GM21423 (cell line): ENCODE measurements around the gene EHMT1.

Experiments used
- ATAC-seq: cut with Tn5 transposase; IDR thresholded peaks from one replicate; pipeline ENCODE4 v1.9.1; 2021; ENCODE audit warnings: mild to moderate bottlenecking, moderate library complexity; ENCODE audit not compliant: unreplicated experiment

The EHMT1 gene

GRCh38 chr9:137643921-137644320, 25.1 kb downstream of the EHMT1 start:
- no peak for ATAC-seq

GRCh38 chr9:137645211-137645610, 26.4 kb downstream of the EHMT1 start:
- ATAC-seq: no peak

DNA sequence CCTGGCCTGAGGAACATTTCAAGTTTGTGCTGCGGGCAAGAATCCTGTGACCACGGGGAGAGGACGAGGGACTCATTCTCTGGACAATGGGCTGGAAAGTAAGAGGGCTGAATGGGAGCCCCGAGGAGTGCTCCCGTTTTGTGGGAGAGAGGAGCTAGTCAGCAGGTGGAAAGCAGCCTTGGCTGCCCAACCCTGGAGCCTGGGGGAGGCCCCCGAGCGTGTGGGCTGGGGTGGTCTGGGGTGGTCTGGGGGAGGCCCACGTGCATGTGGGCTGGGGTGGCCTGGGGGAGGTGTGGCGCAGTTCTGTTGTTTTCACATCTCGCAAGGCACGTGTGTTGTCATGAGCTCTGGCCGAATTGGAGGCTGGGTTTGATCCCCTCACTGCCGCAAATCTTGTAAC, 27.5 kb downstream of the EHMT1 start:
- ATAC-seq: no peak

DNA sequence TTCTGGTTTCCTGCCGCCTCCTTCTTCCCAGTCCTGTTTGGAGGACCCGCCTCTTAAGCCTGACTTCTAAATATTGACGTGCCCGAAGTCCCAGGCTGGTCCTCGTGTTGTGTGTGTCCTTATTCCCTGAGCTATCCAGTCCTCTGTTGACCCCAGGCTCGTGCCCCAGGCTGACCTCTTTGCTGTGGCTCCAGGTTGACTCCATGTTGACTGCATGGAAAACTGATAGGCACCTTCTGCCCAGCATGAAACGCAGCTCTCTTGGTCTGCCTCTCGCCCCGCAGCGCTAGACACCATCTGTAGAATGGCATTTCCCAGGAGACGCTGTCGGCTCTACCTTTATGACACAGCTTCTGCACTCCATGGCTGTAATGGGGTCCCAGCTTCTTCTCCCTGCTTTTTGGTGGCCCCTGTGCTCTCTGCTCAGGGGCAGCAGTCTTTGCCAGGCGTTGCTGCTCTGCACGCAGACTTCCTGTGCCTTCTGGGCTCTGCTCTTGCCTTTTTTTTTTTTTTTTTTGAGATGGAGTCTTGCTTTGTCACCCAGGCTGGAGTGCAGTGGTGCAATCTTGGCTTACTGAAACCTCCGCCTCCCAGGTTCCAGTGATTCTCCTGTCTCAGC, 28.4 kb downstream of the EHMT1 start:
- ATAC-seq: no peak

- no peak for ATAC-seq
Observed at GRCh38 chr9:137648396-137648795, 29.6 kb downstream of the EHMT1 start.

DNA sequence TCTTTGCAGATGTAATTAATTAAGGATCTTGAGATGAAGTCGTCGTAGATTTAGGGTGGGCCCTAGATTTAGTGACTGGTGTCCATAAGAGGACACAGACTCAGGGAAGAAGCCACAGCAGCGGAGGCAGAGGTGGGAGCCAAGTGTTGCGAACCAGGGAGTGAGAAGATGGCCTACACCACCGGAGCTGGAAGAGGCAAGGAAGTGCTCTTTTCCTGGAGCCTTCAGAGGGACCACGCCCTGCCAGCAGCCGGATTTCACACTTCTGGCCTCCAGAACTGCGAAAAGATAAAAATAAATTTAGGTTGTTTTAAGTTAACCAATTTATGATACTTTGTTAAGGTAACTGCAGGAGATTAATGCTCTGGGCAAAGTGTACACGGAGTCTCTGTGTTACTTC, 30.7 kb downstream of the EHMT1 start:
- ATAC-seq: no peak

GRCh38 chr9:137650259-137650658, 31.5 kb downstream of the EHMT1 start:
- no peak for ATAC-seq

- ATAC-seq: no peak
Observed at GRCh38 chr9:137650779-137651178, 32.0 kb downstream of the EHMT1 start.

DNA sequence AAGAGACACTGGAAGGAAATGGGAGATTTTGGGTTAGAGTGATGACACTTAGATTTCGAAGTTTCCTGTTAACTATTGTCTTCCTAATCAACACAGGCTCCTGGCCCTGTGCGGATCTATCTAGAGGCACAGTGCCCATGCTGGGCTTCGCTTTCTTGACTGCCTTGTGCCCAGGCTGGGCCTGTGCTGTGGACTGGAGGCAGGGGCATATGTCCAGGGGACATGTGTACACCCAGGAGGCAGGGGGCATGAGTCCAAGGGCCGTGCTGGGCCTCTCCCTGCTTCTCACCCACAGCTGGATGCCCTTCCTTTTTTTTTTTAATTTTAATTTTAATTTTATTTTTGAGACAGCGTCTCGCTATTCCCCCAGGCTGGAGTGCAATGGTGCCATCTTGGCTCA, 37.6 kb downstream of the EHMT1 start:
- ATAC-seq: no peak

- no peak for ATAC-seq
Observed at GRCh38 chr9:137657606-137658005, 38.8 kb downstream of the EHMT1 start.

DNA sequence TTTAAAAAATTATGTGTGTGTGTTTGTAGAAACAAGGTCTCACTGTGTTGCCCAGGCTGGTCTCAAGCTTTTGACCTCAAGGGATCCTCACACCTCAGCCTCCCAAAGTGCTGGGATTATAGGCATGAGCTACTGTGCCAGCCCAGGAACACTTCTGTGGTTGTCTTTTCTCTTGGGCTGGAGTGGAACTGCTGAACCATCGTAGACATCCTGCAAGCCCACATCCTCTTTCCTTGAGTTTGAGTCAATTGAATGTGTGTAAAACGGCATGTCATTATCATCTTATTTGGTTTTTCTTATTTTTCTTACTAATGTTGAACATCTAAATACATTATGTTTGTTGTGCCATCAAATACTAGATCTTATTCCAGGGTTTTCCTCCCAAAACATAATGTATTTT, 40.0 kb downstream of the EHMT1 start:
- ATAC-seq: no peak

DNA sequence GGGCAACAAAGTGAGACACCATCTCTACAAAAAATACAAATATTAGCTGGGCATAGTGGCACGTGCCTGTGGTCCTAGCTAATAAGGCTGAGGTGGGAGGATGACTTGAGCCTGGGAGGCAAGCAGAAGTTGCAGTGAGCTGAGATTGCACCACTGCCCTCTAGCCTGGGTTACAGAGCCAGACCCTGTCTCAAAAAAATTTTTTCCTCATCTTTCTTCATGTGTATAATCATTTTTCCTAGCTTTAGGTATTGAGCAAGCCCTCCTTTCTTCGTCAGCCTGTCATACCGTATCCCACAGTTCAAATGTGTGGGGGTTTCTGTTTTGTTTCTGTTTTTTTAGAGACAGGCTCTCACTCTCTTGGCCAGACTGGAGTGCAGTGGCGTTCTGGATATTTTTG, 41.3 kb downstream of the EHMT1 start:
- no peak for ATAC-seq

- no peak for ATAC-seq
Observed at GRCh38 chr9:137663584-137663983, 44.8 kb downstream of the EHMT1 start.

DNA sequence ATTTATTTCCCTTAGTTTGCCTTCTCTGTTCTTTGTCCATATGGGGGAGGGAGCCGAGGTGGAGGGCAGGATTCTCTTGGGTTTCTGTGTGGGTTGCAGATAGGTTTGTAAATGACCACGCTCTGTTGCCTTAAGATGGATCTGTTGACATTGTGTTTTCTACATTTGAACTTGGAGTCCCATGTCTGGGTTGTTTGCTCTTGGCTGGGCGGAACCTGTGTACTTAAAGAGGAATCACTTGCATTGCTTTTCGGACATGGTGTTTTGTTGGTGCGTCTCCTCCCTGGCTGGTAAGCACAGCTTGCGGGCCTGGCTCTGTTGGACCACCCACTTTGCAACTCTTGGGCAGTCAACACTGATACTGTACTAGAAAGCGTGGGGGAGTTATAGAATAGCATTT, 45.9 kb downstream of the EHMT1 start:
- no peak for ATAC-seq

GRCh38 chr9:137665226-137665625, 46.4 kb downstream of the EHMT1 start:
- no peak for ATAC-seq

GRCh38 chr9:137665697-137666512, 47.1 kb downstream of the EHMT1 start:
- ATAC-seq: no peak

DNA sequence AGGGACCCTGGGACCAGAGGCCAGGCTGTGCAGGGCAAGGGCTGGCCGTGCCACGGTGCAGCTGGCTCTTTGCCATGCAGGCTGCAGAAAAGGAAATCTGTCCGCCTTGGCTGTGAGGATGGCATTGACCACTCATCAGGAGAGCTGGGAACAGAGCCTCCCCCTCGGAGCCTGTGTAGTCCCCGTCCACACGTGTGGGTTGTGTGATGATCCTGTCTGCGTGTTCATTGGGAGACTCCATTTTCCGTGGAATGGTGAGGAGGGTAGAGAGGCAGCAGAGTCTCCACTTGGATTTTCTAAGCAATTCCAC, 47.7 kb downstream of the EHMT1 start:
- no peak for ATAC-seq

DNA sequence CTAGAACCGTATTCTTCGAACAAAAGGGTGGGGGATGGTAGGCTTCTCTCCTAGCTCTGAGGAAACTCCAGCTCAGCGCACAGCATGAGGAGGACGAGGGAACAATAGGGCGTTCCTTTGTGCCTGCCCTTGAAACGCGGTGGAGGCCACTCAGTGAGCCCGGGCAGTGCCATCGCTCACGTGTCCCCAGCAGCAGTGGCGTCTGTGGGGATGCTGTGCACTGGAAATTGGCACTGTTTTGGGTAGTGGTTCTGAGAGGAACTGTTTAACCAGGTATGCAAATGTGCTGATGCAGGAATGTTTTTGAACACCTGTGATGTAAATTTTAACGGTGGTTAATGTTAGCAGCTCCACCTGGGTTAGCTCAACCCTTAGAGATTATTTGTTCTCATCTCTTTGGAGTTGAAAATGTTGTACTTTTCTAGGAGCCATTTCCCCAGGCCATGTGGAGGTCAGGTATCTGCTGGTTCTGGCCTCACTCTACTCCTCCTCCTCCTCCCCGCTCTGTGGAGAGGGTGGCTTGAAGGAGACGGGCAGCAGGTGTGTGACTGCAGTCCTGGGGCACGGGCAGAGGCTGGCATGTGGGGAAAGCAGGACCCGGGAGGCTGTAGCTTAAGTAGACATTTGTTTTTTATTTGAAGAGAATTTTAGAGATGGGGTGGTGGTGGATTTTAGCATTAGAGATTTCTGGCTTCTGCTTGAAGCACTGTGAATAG, 48.3 kb downstream of the EHMT1 start:
- ATAC-seq: no peak

DNA sequence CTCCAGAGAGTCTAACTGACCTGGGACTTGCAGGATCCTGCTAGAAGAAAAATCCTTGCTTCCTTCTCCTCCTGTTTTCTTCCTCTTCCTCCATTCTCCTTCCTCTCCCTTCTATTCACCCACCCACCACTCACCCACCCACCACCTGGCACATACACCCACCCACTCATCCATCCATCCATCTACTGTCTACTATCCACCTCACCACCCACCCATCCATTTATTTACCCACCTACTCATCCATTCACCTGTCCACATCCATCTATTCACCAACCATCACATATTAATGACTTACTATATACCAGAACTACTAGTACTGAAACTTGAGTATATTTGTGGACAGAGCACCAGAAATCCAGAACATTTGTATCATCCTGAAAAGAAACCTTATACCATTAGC, 49.4 kb downstream of the EHMT1 start:
- ATAC-seq: no peak

DNA sequence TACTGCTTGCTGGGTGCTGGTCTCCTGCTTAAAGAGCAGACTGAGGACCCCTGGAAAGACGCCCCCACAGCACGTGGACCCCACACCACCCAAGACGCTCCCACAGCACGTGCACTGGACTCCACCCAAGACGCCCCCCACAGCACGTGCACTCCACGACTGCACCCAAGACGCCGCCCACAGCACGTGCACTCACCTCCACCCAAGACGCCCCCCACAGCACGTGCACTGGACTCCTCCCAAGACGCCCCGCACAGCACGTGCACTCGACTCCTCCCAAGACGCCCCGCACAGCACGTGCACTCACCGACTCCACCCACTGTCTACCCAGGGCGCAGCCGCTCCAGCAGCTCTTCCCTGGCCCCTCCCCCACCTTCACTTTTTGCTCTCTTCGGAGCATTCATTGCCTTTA, 50.5 kb downstream of the EHMT1 start:
- no peak for ATAC-seq

DNA sequence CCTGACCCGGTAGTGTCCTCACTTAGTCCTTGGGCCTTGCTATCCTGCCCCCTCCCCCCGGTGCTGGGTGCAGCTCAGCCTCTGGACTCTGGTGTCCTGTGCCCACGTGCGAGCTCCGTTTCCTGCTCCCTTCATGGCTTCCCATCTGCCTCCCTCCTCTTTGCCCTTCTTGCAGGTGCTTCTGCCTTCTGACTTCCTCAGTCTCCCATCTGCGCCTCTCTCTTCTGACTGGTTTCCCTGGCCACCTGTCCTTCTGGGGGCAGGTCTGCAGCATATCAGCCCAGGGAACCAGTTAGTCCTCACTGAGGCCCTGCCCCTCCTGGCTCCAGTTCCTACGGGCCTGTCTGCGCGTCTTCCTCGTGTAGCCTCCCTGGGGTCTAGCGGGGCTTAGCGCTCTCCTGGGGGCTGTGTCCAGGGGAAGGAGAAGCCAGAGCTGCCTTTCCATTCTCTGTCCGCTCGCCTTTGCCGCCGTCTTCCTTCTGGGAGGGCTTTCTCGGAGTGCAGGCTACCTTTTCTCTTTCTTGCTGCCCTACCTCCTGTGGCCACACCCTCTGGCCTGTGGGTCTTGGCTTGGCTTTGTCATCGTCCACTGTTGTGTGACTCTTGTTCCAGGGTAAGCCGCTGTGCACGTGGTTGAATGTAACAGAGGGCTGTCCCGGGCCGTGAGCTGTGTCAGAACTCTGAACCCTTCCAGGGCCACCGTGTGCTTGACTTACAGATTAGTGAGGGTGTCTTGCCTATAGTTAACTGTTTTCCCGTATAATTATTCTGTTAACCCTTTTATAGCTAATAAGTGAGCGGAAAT, 51.8 kb downstream of the EHMT1 start:
- no peak for ATAC-seq

DNA sequence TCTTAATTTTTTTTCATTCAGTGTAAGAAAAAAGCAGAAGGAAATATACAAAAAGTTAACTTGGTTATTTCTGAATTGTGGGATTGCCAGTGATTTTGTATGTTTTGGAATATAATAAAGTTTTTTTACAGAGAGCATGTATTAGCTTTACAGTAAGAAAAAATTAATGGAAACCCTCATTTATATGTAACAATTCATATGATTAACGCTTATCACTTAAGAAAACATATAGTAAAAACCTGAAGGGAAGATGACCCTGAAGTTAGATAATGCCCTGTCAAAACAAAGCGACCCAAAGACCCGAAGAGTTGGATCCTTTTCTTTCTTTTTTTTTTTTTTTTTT, 52.4 kb downstream of the EHMT1 start:
- ATAC-seq: no peak
